ENCODE measurements around the gene AHCYL2.
A peak's percentile ranks its signal among the peaks of the same experiment; 100 is the strongest.
"Not testable (repeated sequence)": the region's sequence is repeated elsewhere in the genome, so short reads cannot be mapped to it uniquely, and the experiment has no call there.

The AHCYL2 gene

GRCh38 chr7:129218514-129219062 lies 6.2 kb upstream of the AHCYL2 start:
- H3K36me3 ChIP-seq (ENCODE audit: low read length): no peaks in the 10 kb centered on the region
- no peak overlapping the region for H2AFZ ChIP-seq (ENCODE audit: low read depth, low read length, severe bottlenecking)
- no peaks in the 10 kb centered on the region for H3K79me2 ChIP-seq (ENCODE audit: insufficient read depth, low read length)
- H3K9me3 ChIP-seq (ENCODE audit: insufficient read depth, low read length): no peaks in the 10 kb centered on the region
- TF ChIP-seq EZH2phosphoT487 (conservative IDR thresholded peaks at IDR 0.05; ENCODE audit: low read length): no peak
- peak; percentile 83 for TF ChIP-seq CTCF (IDR thresholded peaks at IDR 0.05; ENCODE audit: insufficient read depth, low read length, poor library complexity, severe bottlenecking)
- H4K20me1 ChIP-seq (ENCODE audit: low read depth, low read length): no peaks in the 10 kb centered on the region
- peaks cover 4% of the 10 kb centered on the region; the same call in 1 of the 2 replicates for H3F3A ChIP-seq (ENCODE audit: insufficient read depth)
- H3K27me3 ChIP-seq (ENCODE audit: low read length): no peaks in the 10 kb centered on the region
- peak overlapping the region; percentile 11 for H3K4me2 ChIP-seq (ENCODE audit: low read depth, low read length, poor library complexity, severe bottlenecking)
- H3K9ac ChIP-seq (ENCODE audit: low read length): no peak overlapping the region
- H3K4me3 ChIP-seq (ENCODE audit: insufficient read depth, low read length, poor library complexity, severe bottlenecking): no peak overlapping the region
- no peak overlapping the region for H3K27ac ChIP-seq (ENCODE audit: low read depth, low read length)
- no peaks in the 10 kb centered on the region for H3K9me2 ChIP-seq (replicated peaks; ENCODE audit: insufficient read depth, low read length)

DNA sequence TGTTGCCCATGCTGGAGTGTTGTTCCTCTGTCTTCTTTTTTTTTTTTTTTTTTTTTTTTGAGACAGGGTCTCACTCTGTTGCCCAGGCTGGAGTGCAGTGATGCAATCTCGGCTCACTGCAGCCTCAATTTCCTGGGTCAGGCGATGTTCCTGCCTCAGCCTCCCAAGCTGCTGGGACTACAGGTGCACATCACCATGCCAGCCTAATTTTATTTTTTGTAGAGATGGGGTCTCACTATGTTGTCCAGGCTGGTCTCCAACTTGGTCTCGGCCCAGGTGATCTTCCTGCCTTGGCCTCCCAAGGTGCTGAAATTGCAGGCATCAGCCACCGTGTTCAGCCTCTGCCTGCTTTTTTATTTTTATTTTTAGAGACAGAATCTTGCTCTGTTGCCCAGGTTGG lies 5.7 kb upstream of the AHCYL2 start:
- H3K36me3 ChIP-seq (ENCODE audit: low read length); H3F3A ChIP-seq (ENCODE audit: insufficient read depth); H3K27ac ChIP-seq (ENCODE audit: low read depth, low read length); H2AFZ ChIP-seq (ENCODE audit: low read depth, low read length, severe bottlenecking); H3K9me3 ChIP-seq (ENCODE audit: insufficient read depth, low read length); H3K9me2 ChIP-seq (replicated peaks; ENCODE audit: insufficient read depth, low read length); H3K79me2 ChIP-seq (ENCODE audit: insufficient read depth, low read length); H4K20me1 ChIP-seq (ENCODE audit: low read depth, low read length); H3K4me3 ChIP-seq (ENCODE audit: insufficient read depth, low read length, poor library complexity, severe bottlenecking); H3K9ac ChIP-seq (ENCODE audit: low read length); H3K4me2 ChIP-seq (ENCODE audit: low read depth, low read length, poor library complexity, severe bottlenecking); H3K27me3 ChIP-seq (ENCODE audit: low read length): not testable (repeated sequence)

- no peaks in the 10 kb centered on the region for H3K27me3 ChIP-seq (ENCODE audit: low read length)
- H3K36me3 ChIP-seq (ENCODE audit: low read length): no peaks in the 10 kb centered on the region
- H3K9me3 ChIP-seq (ENCODE audit: insufficient read depth, low read length): no peaks in the 10 kb centered on the region
- no peak overlapping the region for H3K9ac ChIP-seq (ENCODE audit: low read length)
- no peaks in the 10 kb centered on the region for H3K79me2 ChIP-seq (ENCODE audit: insufficient read depth, low read length)
- no peak for TF ChIP-seq EZH2phosphoT487 (conservative IDR thresholded peaks at IDR 0.05; ENCODE audit: low read length)
- no peak overlapping the region for H3K4me3 ChIP-seq (ENCODE audit: insufficient read depth, low read length, poor library complexity, severe bottlenecking)
- no peaks in the 10 kb centered on the region for H3K9me2 ChIP-seq (replicated peaks; ENCODE audit: insufficient read depth, low read length)
- no peak overlapping the region for H3K27ac ChIP-seq (ENCODE audit: low read depth, low read length)
- H3F3A ChIP-seq (ENCODE audit: insufficient read depth): peaks cover 10% of the 10 kb centered on the region
- H4K20me1 ChIP-seq (ENCODE audit: low read depth, low read length): no peaks in the 10 kb centered on the region
- H3K4me2 ChIP-seq (ENCODE audit: low read depth, low read length, poor library complexity, severe bottlenecking): no peak overlapping the region
- no peak overlapping the region for H2AFZ ChIP-seq (ENCODE audit: low read depth, low read length, severe bottlenecking)
Measured at GRCh38 chr7:129222064-129222463, 2.8 kb upstream of the AHCYL2 start.

DNA sequence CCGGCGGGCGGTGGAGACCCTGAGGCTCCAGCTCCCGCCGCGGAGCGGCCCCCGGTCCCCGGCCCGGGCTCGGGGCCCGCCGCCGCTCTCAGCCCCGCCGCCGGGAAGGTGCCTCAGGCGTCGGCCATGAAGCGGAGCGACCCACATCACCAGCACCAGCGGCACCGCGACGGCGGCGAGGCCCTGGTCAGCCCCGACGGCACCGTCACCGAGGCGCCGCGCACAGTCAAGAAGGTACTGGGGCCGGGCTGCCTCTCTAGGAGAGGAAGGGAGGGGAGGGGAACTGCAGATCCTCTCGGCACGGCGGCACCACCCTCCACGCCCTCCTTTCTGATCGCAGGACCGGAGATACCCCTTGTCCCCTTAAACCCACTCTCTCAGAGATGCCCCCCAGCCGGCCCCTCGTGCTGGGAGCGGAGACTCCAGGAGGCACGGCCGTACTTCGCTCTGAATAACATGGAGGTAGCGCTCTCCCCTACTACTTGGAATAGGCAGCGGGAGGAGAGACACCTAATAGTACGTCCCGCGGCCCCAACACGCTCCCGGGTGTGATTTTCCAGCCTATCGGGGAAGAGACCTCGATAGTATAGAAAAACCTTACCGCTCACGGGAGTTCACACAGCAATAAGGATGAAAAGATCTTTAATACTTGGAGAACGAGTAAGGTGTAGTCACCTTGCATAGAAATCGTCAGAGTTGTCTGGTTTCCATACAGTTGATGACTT lies 538 bp downstream of the AHCYL2 start:
- Histone ChIP-seq H3K4me2 (ENCODE audit: low read depth, low read length, poor library complexity, severe bottlenecking) (peak overlapping the region; percentile 84), H3K79me2 (ENCODE audit: insufficient read depth, low read length) (no peaks in the 10 kb centered on the region), H3K4me3 (ENCODE audit: insufficient read depth, low read length, poor library complexity, severe bottlenecking) (peak overlapping the region; percentile 84), H3K9ac (ENCODE audit: low read length) (peak overlapping the region; percentile 73), H3K9me2 (replicated peaks; ENCODE audit: insufficient read depth, low read length) (no peaks in the 10 kb centered on the region), H3K27me3 (ENCODE audit: low read length) (no peaks in the 10 kb centered on the region), H3K9me3 (ENCODE audit: insufficient read depth, low read length) (no peaks in the 10 kb centered on the region), H3K36me3 (ENCODE audit: low read length) (no peaks in the 10 kb centered on the region), H3F3A (ENCODE audit: insufficient read depth) (peaks cover 10% of the 10 kb centered on the region), H2AFZ (ENCODE audit: low read depth, low read length, severe bottlenecking) (peak overlapping the region; percentile 88), H3K27ac (ENCODE audit: low read depth, low read length) (no peak overlapping the region), H4K20me1 (ENCODE audit: low read depth, low read length) (no peaks in the 10 kb centered on the region)
- TF ChIP-seq CTCF (IDR thresholded peaks at IDR 0.05; ENCODE audit: insufficient read depth, low read length, poor library complexity, severe bottlenecking): no peak

Data from SU-DHL-6 (cell line).